Measurements from ENCODE around the gene CDH11.

CDH11 gene

GRCh38 chr16:64974381-64974780 is 147.5 kb downstream of the CDH11 start:
- Histone ChIP-seq H3K4me3 (ENCODE audit: insufficient read depth, low read depth, low read length, poor library complexity, severe bottlenecking) (no peak overlapping the region), H3K4me1 (ENCODE audit: control insufficient read depth, insufficient read depth, low read length, poor library complexity, severe bottlenecking) (no peaks in the 10 kb centered on the region), H3K9me3 (ENCODE audit: control insufficient read depth, low read length) (no peaks in the 10 kb centered on the region), H3K27me3 (replicated peaks; ENCODE audit: control insufficient read depth, insufficient read depth, low read length, poor library complexity, severe bottlenecking) (no peaks in the 10 kb centered on the region), H3K27ac (ENCODE audit: insufficient read depth, low read length, poor library complexity, severe bottlenecking) (no peak overlapping the region), H3K36me3 (ENCODE audit: control insufficient read depth, insufficient read depth, low read length) (no peaks in the 10 kb centered on the region)
- no peak for DNase-seq

GRCh38 chr16:64973171-64973570 is 148.7 kb downstream of the CDH11 start:
- Histone ChIP-seq H3K27me3 (replicated peaks; ENCODE audit: control insufficient read depth, insufficient read depth, low read length, poor library complexity, severe bottlenecking) (no peaks in the 10 kb centered on the region), H3K9me3 (ENCODE audit: control insufficient read depth, low read length) (no peaks in the 10 kb centered on the region), H3K36me3 (ENCODE audit: control insufficient read depth, insufficient read depth, low read length) (no peaks in the 10 kb centered on the region), H3K4me3 (ENCODE audit: insufficient read depth, low read depth, low read length, poor library complexity, severe bottlenecking) (no peak overlapping the region), H3K27ac (ENCODE audit: insufficient read depth, low read length, poor library complexity, severe bottlenecking) (no peak overlapping the region), H3K4me1 (ENCODE audit: control insufficient read depth, insufficient read depth, low read length, poor library complexity, severe bottlenecking) (no peaks in the 10 kb centered on the region)
- no peak for DNase-seq

GRCh38 chr16:64971171-64971570 is 150.7 kb downstream of the CDH11 start:
- no peaks in the 10 kb centered on the region for H3K9me3 ChIP-seq (ENCODE audit: control insufficient read depth, low read length)
- DNase-seq, result no peak

GRCh38 chr16:64969221-64969620 is 152.6 kb downstream of the CDH11 start:
- Histone ChIP-seq H3K27ac (ENCODE audit: insufficient read depth, low read length, poor library complexity, severe bottlenecking) (no peak overlapping the region), H3K27me3 (replicated peaks; ENCODE audit: control insufficient read depth, insufficient read depth, low read length, poor library complexity, severe bottlenecking) (no peaks in the 10 kb centered on the region), H3K9me3 (ENCODE audit: control insufficient read depth, low read length) (no peaks in the 10 kb centered on the region), H3K36me3 (ENCODE audit: control insufficient read depth, insufficient read depth, low read length) (no peaks in the 10 kb centered on the region), H3K4me1 (ENCODE audit: control insufficient read depth, insufficient read depth, low read length, poor library complexity, severe bottlenecking) (no peaks in the 10 kb centered on the region), H3K4me3 (ENCODE audit: insufficient read depth, low read depth, low read length, poor library complexity, severe bottlenecking) (no peak overlapping the region)
- no peak for DNase-seq

More at GRCh38 chr16:64971171-64971570, 150.7 kb downstream of the CDH11 start:
- Histone ChIP-seq H3K4me1 (ENCODE audit: control insufficient read depth, insufficient read depth, low read length, poor library complexity, severe bottlenecking) (no peaks in the 10 kb centered on the region), H3K4me3 (ENCODE audit: insufficient read depth, low read depth, low read length, poor library complexity, severe bottlenecking) (no peak overlapping the region), H3K36me3 (ENCODE audit: control insufficient read depth, insufficient read depth, low read length) (no peaks in the 10 kb centered on the region), H3K27me3 (replicated peaks; ENCODE audit: control insufficient read depth, insufficient read depth, low read length, poor library complexity, severe bottlenecking) (no peaks in the 10 kb centered on the region), H3K27ac (ENCODE audit: insufficient read depth, low read length, poor library complexity, severe bottlenecking) (no peak overlapping the region)

GRCh38 chr16:64968539-64968938 is 153.3 kb downstream of the CDH11 start:
- H3K9me3 ChIP-seq (ENCODE audit: control insufficient read depth, low read length), result no peaks in the 10 kb centered on the region
- no peak for DNase-seq
- H3K27ac ChIP-seq (ENCODE audit: insufficient read depth, low read length, poor library complexity, severe bottlenecking), result no peak overlapping the region
- H3K4me3 ChIP-seq (ENCODE audit: insufficient read depth, low read depth, low read length, poor library complexity, severe bottlenecking), result no peak overlapping the region
- no peaks in the 10 kb centered on the region for H3K4me1 ChIP-seq (ENCODE audit: control insufficient read depth, insufficient read depth, low read length, poor library complexity, severe bottlenecking)
- H3K36me3 ChIP-seq (ENCODE audit: control insufficient read depth, insufficient read depth, low read length), result no peaks in the 10 kb centered on the region
- H3K27me3 ChIP-seq (replicated peaks; ENCODE audit: control insufficient read depth, insufficient read depth, low read length, poor library complexity, severe bottlenecking), result no peaks in the 10 kb centered on the region

GRCh38 chr16:64964126-64964540 is 157.7 kb downstream of the CDH11 start:
- H3K27ac ChIP-seq (ENCODE audit: insufficient read depth, low read length, poor library complexity, severe bottlenecking), result no peak overlapping the region
- H3K4me3 ChIP-seq (ENCODE audit: insufficient read depth, low read depth, low read length, poor library complexity, severe bottlenecking), result no peak overlapping the region
- no peak for DNase-seq
- H3K4me1 ChIP-seq (ENCODE audit: control insufficient read depth, insufficient read depth, low read length, poor library complexity, severe bottlenecking), result no peaks in the 10 kb centered on the region
- H3K9me3 ChIP-seq (ENCODE audit: control insufficient read depth, low read length), result no peaks in the 10 kb centered on the region
- no peaks in the 10 kb centered on the region for H3K27me3 ChIP-seq (replicated peaks; ENCODE audit: control insufficient read depth, insufficient read depth, low read length, poor library complexity, severe bottlenecking)
- no peaks in the 10 kb centered on the region for H3K36me3 ChIP-seq (ENCODE audit: control insufficient read depth, insufficient read depth, low read length)

GRCh38 chr16:64962786-64963185 is 159.1 kb downstream of the CDH11 start:
- no peaks in the 10 kb centered on the region for H3K27me3 ChIP-seq (replicated peaks; ENCODE audit: control insufficient read depth, insufficient read depth, low read length, poor library complexity, severe bottlenecking)
- H3K36me3 ChIP-seq (ENCODE audit: control insufficient read depth, insufficient read depth, low read length), result no peaks in the 10 kb centered on the region
- no peaks in the 10 kb centered on the region for H3K4me1 ChIP-seq (ENCODE audit: control insufficient read depth, insufficient read depth, low read length, poor library complexity, severe bottlenecking)
- H3K4me3 ChIP-seq (ENCODE audit: insufficient read depth, low read depth, low read length, poor library complexity, severe bottlenecking), result no peak overlapping the region
- no peaks in the 10 kb centered on the region for H3K9me3 ChIP-seq (ENCODE audit: control insufficient read depth, low read length)
- no peak for DNase-seq
- H3K27ac ChIP-seq (ENCODE audit: insufficient read depth, low read length, poor library complexity, severe bottlenecking), result no peak overlapping the region

GRCh38 chr16:64957246-64957645 is 164.6 kb downstream of the CDH11 start:
- Histone ChIP-seq H3K4me1 (ENCODE audit: control insufficient read depth, insufficient read depth, low read length, poor library complexity, severe bottlenecking) (no peaks in the 10 kb centered on the region), H3K4me3 (ENCODE audit: insufficient read depth, low read depth, low read length, poor library complexity, severe bottlenecking) (no peak overlapping the region), H3K27ac (ENCODE audit: insufficient read depth, low read length, poor library complexity, severe bottlenecking) (no peak overlapping the region), H3K36me3 (ENCODE audit: control insufficient read depth, insufficient read depth, low read length) (no peaks in the 10 kb centered on the region), H3K27me3 (replicated peaks; ENCODE audit: control insufficient read depth, insufficient read depth, low read length, poor library complexity, severe bottlenecking) (no peaks in the 10 kb centered on the region), H3K9me3 (ENCODE audit: control insufficient read depth, low read length) (no peaks in the 10 kb centered on the region)
- DNase-seq, result no peak

GRCh38 chr16:64952177-64952576 is 169.7 kb downstream of the CDH11 start:
- Histone ChIP-seq H3K27me3 (replicated peaks; ENCODE audit: control insufficient read depth, insufficient read depth, low read length, poor library complexity, severe bottlenecking) (no peaks in the 10 kb centered on the region), H3K36me3 (ENCODE audit: control insufficient read depth, insufficient read depth, low read length) (no peaks in the 10 kb centered on the region), H3K4me3 (ENCODE audit: insufficient read depth, low read depth, low read length, poor library complexity, severe bottlenecking) (no peak overlapping the region), H3K4me1 (ENCODE audit: control insufficient read depth, insufficient read depth, low read length, poor library complexity, severe bottlenecking) (no peaks in the 10 kb centered on the region), H3K27ac (ENCODE audit: insufficient read depth, low read length, poor library complexity, severe bottlenecking) (no peak overlapping the region), H3K9me3 (ENCODE audit: control insufficient read depth, low read length) (no peaks in the 10 kb centered on the region)
- no peak for DNase-seq

- no peaks in the 10 kb centered on the region for H3K9me3 ChIP-seq (ENCODE audit: control insufficient read depth, low read length)
- H3K27me3 ChIP-seq (replicated peaks; ENCODE audit: control insufficient read depth, insufficient read depth, low read length, poor library complexity, severe bottlenecking), result no peaks in the 10 kb centered on the region
- DNase-seq, result no peak
- no peaks in the 10 kb centered on the region for H3K36me3 ChIP-seq (ENCODE audit: control insufficient read depth, insufficient read depth, low read length)
- no peak overlapping the region for H3K27ac ChIP-seq (ENCODE audit: insufficient read depth, low read length, poor library complexity, severe bottlenecking)
- H3K4me3 ChIP-seq (ENCODE audit: insufficient read depth, low read depth, low read length, poor library complexity, severe bottlenecking), result no peak overlapping the region
- no peaks in the 10 kb centered on the region for H3K4me1 ChIP-seq (ENCODE audit: control insufficient read depth, insufficient read depth, low read length, poor library complexity, severe bottlenecking)
Measured at GRCh38 chr16:64951193-64951592, 170.7 kb downstream of the CDH11 start.

- H3K4me1 ChIP-seq (ENCODE audit: control insufficient read depth, insufficient read depth, low read length, poor library complexity, severe bottlenecking), result no peaks in the 10 kb centered on the region
- no peaks in the 10 kb centered on the region for H3K27me3 ChIP-seq (replicated peaks; ENCODE audit: control insufficient read depth, insufficient read depth, low read length, poor library complexity, severe bottlenecking)
- no peak overlapping the region for H3K27ac ChIP-seq (ENCODE audit: insufficient read depth, low read length, poor library complexity, severe bottlenecking)
- no peak for DNase-seq
- H3K36me3 ChIP-seq (ENCODE audit: control insufficient read depth, insufficient read depth, low read length), result no peaks in the 10 kb centered on the region
- no peak overlapping the region for H3K4me3 ChIP-seq (ENCODE audit: insufficient read depth, low read depth, low read length, poor library complexity, severe bottlenecking)
- H3K9me3 ChIP-seq (ENCODE audit: control insufficient read depth, low read length), result no peaks in the 10 kb centered on the region
Measured at GRCh38 chr16:64950731-64951130, 171.1 kb downstream of the CDH11 start.

Data from effector memory CD4-positive, alpha-beta T cell (primary cell).